HG03025 (cell line): ENCODE measurements around the gene SBSN.
"Not testable (repeated sequence)": the region's sequence is repeated elsewhere in the genome, so short reads cannot be mapped to it uniquely, and the experiment has no call there.

Experiments
- ATAC-seq: cut with Tn5 transposase; IDR thresholded peaks from one replicate; pipeline ENCODE4 v1.9.1; 2021; ENCODE audit warnings: mild to moderate bottlenecking, moderate library complexity; ENCODE audit not compliant: unreplicated experiment, low FRiP score

The SBSN gene

DNA sequence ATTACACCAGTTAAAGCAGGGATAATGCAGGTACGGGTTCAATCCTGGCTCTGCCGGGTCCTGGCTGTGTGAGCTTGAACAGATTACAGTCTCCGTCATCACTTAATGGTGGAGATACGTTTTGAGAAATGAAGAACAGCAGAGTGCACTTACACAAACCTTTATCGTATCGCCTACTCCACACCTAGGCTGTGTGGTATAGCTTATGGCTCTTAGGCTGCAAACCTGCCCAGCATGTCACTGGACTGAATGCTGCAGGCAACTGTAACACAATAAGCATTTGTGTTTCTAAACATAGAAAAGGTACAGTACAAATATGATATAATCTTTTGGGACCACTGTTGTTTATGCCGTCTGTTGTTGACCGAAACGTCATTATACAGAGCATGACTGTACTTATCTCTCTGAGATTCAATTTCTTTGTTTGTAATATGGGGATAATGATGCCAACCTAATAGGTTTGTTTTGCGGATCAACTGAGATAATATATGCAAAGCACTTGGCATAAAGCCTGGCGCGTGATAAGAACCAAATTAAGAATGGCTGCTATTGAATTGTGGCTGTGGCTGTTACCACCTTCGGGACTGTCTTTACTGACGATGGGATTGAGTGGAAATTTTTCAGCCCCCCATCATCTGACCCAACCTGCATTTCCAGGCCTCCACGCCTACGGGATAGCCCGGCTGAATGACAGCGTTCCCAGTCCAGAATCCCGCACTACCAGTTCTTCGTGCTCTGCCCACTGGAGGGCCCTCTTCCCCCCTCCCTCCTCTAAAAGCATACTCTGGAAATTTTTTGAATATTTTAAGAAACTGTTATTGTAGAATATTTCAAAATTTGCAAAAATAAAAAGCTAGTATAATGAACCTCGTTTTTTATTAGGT is 49.1 kb downstream of the SBSN start:
- no peak for ATAC-seq

DNA sequence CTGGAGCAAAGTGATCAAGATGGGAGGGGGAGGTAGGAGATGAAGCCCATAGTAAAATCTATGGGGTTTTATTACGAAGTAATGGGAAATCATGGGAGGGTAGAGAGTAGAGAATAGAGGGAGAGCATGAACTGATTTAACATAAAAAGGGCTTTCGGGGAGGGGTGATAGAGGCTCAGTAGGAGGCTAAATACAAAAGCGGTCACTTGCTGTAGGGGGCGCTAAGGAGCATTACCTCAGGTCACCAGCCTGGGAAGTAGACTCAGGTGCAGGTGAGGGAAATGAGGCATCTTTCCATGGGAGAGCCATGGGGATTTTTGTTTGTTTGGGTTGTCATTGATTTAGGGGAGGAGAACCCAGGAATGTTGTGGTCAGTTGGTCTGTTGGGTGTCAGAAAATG is 52.0 kb downstream of the SBSN start:
- ATAC-seq = no peak

DNA sequence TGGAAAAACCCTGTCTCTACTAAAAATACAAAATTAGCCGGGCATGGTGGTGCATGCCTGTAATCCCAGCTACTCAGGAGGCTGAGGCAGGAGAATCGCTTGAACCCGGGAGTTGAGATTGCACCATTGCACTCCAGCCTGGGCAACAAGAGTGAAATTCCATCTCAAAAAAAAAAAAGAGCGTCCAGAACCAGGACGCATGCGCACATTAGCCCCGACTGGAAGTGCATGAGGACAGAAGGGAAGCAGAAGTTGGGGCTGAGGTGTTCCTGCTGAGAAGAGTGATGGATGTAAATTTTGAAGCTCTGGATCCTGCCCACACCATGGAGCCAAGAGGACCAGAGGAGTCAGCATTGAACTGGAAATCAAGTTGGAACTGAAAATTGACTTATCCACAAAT is 53.5 kb downstream of the SBSN start:
- ATAC-seq = not testable (repeated sequence)

DNA sequence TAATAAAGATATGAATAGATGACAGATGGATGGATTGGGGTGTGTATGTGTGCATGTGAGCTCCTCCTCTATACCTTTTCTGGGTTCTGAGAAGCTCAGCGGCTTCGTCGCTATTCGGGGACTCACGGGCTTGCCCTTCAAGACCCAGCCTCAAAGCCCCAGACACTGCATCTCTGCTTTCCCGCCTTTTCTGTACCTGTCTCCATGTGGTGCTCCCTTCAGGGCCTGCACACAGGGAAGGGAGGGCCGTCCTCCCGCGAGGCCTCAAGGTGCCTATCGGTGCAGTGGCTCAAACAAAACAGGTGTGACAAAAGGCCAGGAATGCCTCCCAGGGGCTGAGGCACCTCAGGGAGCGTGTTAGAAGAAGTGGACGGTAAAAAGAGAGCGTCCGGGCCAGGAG is 54.0 kb downstream of the SBSN start:
- no peak for ATAC-seq
